ENCODE measurements around the gene TMEM191C.
"Not testable (repeated sequence)": the region's sequence is repeated elsewhere in the genome, so short reads cannot be mapped to it uniquely, and the experiment has no call there.

- not testable (repeated sequence) for TF ChIP-seq EZH2 (IDR thresholded peaks at IDR 0.05); POLR2AphosphoS5 (IDR thresholded peaks at IDR 0.05; ENCODE audit: borderline replicate concordance, low read depth, low read length)
These were observed 16.9 kb downstream of the TMEM191C start for GRCh38 chr22:21484039-21484438.
